RCC 7860 (cell line): ENCODE measurements around the gene NUDT16.

Source experiments
- DNase-seq: peaks from one replicate; pipeline ENCODE4 v3.0.0-alpha.2; 2015; ENCODE audit warnings: low spot score
- FAIRE-seq: peaks from 2 replicates; lab custom pipeline; 2012; peaks lifted over from hg19 to GRCh38; lab: Jason Lieb, UNC

The NUDT16 gene

GRCh38 chr3:131435000-131435399, 53.4 kb downstream of the NUDT16 start:
- FAIRE-seq (no peak), DNase-seq (no peak)
